Fibroblast of the aortic adventitia (primary cell): Measurements from ENCODE around the gene LIN37. TPM values are rescaled to one million over a fixed set of nuclear protein-coding genes. Genes with fewer than 3 reads are reported as not detected.
"Not testable (repeated sequence)": the region's sequence is repeated elsewhere in the genome, so short reads cannot be mapped to it uniquely, and the experiment has no call there.

Experiments used
- DNase-seq: peaks from one replicate; pipeline ENCODE4 v3.0.0-alpha.2; 2010; ENCODE audit warnings: low read depth
- H3K4me3 ChIP-seq: 2 replicates; pipeline ENCODE4 v1.5.1; 2011; ENCODE audit warnings: low read depth, mild to moderate bottlenecking, control low read depth, low read length, moderate library complexity
- CTCF ChIP-seq: IDR thresholded peaks from 2 replicates; pipeline ENCODE4 v1.5.1; 2011; ENCODE audit warnings: mild to moderate bottlenecking, low read length, control low read depth, inconsistent platforms; ENCODE audit not compliant: insufficient read depth
- total RNA-seq: library from RNA; depleted of rRNA; stranded (reverse); fragments of >200 nt; gene quantifications from 2 replicates; pipeline ENCODE4 v1.2.3, GENCODE V29; 2012; ENCODE audit warnings: low replicate concordance

The LIN37 gene
- total RNA-seq, 1 donor = 15.3 TPM

GRCh38 chr19:35721374-35721773, 27.0 kb upstream of the LIN37 start:
- no peak overlapping the region for H3K4me3 ChIP-seq
- no peak for DNase-seq
- no peak for TF ChIP-seq CTCF

- no peak for TF ChIP-seq CTCF
- DNase-seq = no peak
These were observed 25.9 kb upstream of the LIN37 start for GRCh38 chr19:35722461-35722860.

GRCh38 chr19:35722897-35723296, 25.5 kb upstream of the LIN37 start:
- H3K4me3 ChIP-seq = no peak overlapping the region
- no peak for DNase-seq
- TF ChIP-seq CTCF = no peak

More at GRCh38 chr19:35722461-35722860, 25.9 kb upstream of the LIN37 start:
- H3K4me3 ChIP-seq = no peak overlapping the region

GRCh38 chr19:35723671-35724070, 24.7 kb upstream of the LIN37 start:
- H3K4me3 ChIP-seq = no peak overlapping the region
- no peak for TF ChIP-seq CTCF

GRCh38 chr19:35724132-35724531, 24.2 kb upstream of the LIN37 start:
- not testable (repeated sequence) for H3K4me3 ChIP-seq, DNase-seq

More at GRCh38 chr19:35723671-35724070, 24.7 kb upstream of the LIN37 start:
- DNase-seq = no peak

GRCh38 chr19:35724560-35724959, 23.8 kb upstream of the LIN37 start:
- H3K4me3 ChIP-seq = no peak overlapping the region
- no peak for DNase-seq
- no peak for TF ChIP-seq CTCF

GRCh38 chr19:35725216-35725861, 23.0 kb upstream of the LIN37 start:
- no peak for TF ChIP-seq CTCF
- no peak overlapping the region for H3K4me3 ChIP-seq
- DNase-seq = no peak
